Peyer's patch (tissue), 4 donors: ENCODE data around the gene FXYD1.

Source experiments
- POLR2A ChIP-seq, 2 donors: fragments of 450-650 bp; IDR thresholded peaks; one replicate each; pipeline ENCODE4 v1.5.1; 2017; ENCODE audit warnings: antibody characterized with exemption in 2 of 2, mild to moderate bottlenecking in 2 of 2, moderate library complexity in 2 of 2
- TF ChIP-seq, protein P1 (sequence below), 6 experiments: fragments of 450-650 bp in 4 of 6; fragments of 200-600 bp in 2 of 6; sonication (generic) in 1 of 6; IDR thresholded peaks; one replicate each; pipeline ENCODE4 v1.5.1; 2017 to 2019; ENCODE audit warnings: antibody characterized with exemption in 6 of 6, mild to moderate bottlenecking in 3 of 6, moderate library complexity in 1 of 6

DNA sequence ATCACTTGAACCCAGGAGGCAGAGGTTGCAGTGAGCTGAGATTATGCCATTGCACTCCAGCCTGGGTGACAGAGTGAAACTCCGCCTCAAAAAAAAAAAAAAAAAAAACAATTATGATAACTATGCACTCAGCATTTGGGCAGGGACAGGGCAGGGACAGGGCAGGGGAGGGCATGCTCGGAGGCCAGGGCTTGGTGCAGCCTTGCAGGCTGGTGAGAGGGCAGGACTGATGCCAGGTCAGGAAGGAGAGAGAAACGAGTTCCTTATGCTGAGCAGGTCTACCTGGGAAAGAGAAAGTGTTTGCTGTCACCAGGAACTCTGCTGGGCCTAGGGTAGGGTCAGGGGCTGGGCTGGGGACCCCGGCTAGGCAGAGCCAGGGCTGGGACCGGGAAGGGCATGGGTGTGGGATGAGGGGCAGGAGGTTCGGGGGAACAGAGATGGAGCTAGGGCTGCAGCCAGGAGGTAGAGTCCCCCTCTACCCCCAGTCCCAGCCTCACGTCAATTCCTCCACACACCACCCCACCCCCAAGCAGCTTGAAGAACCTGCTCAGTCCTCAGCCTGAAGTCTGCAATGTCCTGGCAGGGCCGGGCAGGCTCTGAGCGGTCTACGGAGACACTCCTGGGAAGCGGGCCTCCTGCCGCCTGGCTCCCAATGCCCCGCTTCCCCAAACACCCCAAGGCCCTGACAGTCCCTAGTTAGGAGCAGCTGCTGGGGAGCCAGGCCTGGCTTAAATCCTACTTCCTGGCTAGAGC lies 20.2 kb upstream of the FXYD1 start:
- TF ChIP-seq, protein P1, sequence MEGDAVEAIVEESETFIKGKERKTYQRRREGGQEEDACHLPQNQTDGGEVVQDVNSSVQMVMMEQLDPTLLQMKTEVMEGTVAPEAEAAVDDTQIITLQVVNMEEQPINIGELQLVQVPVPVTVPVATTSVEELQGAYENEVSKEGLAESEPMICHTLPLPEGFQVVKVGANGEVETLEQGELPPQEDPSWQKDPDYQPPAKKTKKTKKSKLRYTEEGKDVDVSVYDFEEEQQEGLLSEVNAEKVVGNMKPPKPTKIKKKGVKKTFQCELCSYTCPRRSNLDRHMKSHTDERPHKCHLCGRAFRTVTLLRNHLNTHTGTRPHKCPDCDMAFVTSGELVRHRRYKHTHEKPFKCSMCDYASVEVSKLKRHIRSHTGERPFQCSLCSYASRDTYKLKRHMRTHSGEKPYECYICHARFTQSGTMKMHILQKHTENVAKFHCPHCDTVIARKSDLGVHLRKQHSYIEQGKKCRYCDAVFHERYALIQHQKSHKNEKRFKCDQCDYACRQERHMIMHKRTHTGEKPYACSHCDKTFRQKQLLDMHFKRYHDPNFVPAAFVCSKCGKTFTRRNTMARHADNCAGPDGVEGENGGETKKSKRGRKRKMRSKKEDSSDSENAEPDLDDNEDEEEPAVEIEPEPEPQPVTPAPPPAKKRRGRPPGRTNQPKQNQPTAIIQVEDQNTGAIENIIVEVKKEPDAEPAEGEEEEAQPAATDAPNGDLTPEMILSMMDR (IDR thresholded peaks at IDR 0.05): no peak
- peak in 1 of 2 donors; percentile 67 for TF ChIP-seq POLR2A (IDR thresholded peaks at IDR 0.05)
